AG04449 (cell line): ENCODE results near the gene MAN1C1.

ENCODE experiments used
- CTCF ChIA-PET: fragments of 350-600 bp; formaldehyde crosslinking; extraction: SDS; loops from one replicate; lab custom pipeline; 2021; ENCODE audit warnings: antibody characterized with exemption; lab: Yijun Ruan, JAX
- POLR2A ChIA-PET: fragments of 400-600, 350-600 bp; formaldehyde crosslinking; extraction: SDS; loops from one replicate; lab custom pipeline; 2020; ENCODE audit warnings: antibody characterized with exemption, inconsistent platforms; lab: Yijun Ruan, JAX
- DNase-seq: peaks from one replicate; pipeline ENCODE4 v3.0.0-alpha.2; 2010; ENCODE audit warnings: low read depth, low spot score
- H3K4me3 ChIP-seq: 2 replicates; pipeline ENCODE4 v1.5.1; 2011; ENCODE audit warnings: low read depth, mild to moderate bottlenecking, control low read depth, low read length
- CTCF ChIP-seq: IDR thresholded peaks from one replicate; pipeline ENCODE4 v1.5.1; 2011; ENCODE audit warnings: mild to moderate bottlenecking, moderate library complexity, low read length, control low read depth, inconsistent platforms; ENCODE audit not compliant: insufficient read depth; ENCODE audit errors: missing control alignments

MAN1C1 gene

DNA sequence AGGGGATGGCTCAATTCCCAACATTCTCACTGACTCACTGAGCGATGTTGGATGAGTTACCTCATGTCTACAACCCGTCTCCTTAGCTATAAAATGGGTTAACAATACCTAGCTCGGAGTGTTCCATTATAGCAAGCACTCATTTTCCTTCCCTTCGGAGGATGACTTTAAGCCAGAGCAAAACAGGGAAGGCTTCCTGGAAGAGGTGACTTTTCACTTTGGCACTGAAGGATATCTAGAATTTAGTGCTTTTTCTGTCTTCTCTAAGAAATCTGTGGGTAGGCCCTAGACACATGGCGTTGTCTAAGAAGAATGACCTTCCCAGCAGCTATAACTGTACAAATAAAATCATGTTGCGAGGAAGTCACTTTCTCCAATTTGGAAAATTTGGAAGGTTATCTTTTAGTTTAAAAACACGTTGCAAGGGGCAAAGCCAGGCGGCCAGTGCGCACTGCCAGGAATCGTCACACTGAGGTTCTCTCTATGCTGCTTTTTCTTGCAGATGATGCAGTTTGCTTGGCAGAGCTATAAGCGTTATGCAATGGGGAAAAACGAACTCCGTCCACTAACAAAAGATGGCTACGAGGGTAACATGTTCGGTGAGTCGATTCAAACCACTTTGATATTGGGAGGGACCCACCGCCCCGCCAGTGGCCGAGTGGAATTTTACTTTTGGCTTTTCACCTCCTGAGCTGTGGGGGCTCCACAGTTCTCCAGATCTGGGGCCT lies 69.5 kb downstream of the MAN1C1 start:
- no peak for DNase-seq
- POLR2A ChIA-PET: no interaction called here
- H3K4me3 ChIP-seq: no peak overlapping the region
- CTCF ChIA-PET: no interaction called here
- no peak for TF ChIP-seq CTCF

- no peak overlapping the region for H3K4me3 ChIP-seq
- ChIA-PET CTCF (interaction anchor here (1.1 kb wide), 1 partner anchor 12 kb away, joined by 3 read pairs; no protein-coding TSS in a partner anchor), POLR2A (no interaction called here)
- no peak for DNase-seq
- TF ChIP-seq CTCF: no peak
These were observed 70.8 kb downstream of the MAN1C1 start for GRCh38 chr1:25687221-25688017.

DNA sequence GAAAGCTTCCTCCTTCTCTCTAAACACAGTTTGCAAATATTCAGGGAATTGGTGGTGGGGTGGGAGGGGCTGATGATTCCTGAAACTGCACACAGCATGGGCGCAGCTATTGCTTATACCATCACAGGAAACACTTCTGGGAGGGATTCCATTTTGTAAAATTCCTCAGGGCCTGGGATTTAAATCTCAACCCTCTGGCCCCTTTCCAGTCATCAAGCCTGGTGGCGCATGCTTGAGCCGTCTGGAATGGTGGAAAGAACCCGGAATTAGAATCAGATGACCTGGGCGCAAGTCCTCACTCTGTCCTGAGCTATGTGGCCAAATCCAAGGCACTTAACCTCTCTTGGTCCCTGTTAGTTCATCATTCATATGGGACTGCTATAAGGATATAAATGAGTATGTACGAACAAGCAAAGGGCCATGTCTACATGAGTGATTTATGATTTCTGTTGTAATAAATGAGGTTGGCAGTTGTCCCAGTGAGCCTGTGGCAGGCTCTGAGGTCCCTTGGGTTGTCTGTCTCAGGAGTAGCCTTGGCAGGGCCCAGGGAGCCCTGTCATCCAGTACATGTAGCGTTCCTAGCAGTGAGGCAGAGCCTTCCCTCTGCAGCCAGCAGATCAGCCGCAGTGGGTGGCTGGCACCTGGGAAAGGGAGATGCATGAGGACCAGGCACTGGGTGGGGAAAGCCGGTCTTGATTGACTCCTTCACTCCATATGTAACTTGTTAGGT lies 72.0 kb downstream of the MAN1C1 start:
- H3K4me3 ChIP-seq: no peak overlapping the region
- no peak for TF ChIP-seq CTCF
- POLR2A ChIA-PET: no interaction called here
- DNase-seq: no peak
- CTCF ChIA-PET: interaction anchor here (1.1 kb wide), 1 partner anchor 11 kb away, joined by 3 read pairs; no protein-coding TSS in a partner anchor

GRCh38 chr1:25689686-25690381 lies 73.2 kb downstream of the MAN1C1 start:
- no peak for DNase-seq
- no peak overlapping the region for H3K4me3 ChIP-seq
- POLR2A ChIA-PET: interaction anchor here (0.8 kb wide), 1 partner anchor 125 kb away, joined by 3 read pairs; no protein-coding TSS in a partner anchor
- TF ChIP-seq CTCF: no peak
- CTCF ChIA-PET: no interaction called here

GRCh38 chr1:25690396-25690956 lies 73.9 kb downstream of the MAN1C1 start:
- DNase-seq: no peak
- POLR2A ChIA-PET: no interaction called here
- no peak for TF ChIP-seq CTCF
- CTCF ChIA-PET: no interaction called here
- H3K4me3 ChIP-seq: no peak overlapping the region
